NCI-H748 (cell line): ENCODE measurements around the gene HAO2.
A peak's percentile ranks its signal among the peaks of the same experiment; 100 is the strongest.
"Not testable (repeated sequence)": the region's sequence is repeated elsewhere in the genome, so short reads cannot be mapped to it uniquely, and the experiment has no call there.

Experiments used
- DNase-seq: peaks from one replicate; lab custom pipeline; 2025; ENCODE audit not compliant: unreplicated experiment; lab: John Stamatoyannopoulos, UW

Gene HAO2

DNA sequence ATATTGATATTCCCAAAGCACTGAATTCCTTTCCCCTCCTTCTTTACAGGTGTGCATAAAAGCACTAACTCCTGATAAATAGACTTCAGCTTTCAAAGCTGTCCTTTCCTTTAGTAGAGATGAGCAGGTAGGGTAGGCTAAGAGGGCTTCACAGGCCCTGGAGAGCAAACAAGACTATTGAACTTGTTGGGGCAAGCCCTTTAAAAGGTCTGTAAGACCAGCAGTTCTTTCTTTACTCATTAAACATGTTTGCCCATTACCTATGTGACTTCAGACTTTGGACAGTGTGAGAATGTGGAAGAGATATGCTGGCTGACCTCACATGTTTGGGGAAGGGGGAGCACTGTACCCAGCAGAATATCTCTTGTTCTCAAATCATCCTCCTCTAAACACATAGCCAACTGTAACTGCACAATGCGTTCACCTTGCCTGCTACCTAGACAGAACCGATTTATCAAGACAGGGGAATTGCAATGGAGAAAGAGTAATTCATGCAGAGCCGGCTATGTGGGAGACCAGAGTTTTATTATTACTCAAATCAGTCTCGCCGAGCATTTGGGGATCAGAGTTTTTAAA, 27.1 kb upstream of the HAO2 start:
- DNase-seq, result peak; percentile 6

DNA sequence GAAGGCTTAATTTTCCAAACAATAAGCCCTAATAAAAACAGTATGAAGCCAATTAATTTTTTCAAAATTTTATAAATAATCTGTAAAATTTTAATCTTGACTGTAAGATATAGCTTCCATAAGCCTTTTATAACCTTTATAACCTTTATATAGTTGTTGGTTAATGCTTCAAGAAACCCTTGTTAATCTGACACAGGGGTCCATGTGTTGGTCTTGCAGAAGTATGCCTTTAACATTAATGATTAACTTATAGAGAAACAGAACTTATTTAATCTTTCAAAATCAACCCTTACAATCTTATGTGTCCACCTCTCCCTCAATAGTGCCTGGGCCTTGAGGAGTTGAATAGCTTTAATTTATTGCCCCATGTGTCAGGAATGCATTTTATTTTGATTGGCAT, 23.2 kb upstream of the HAO2 start:
- DNase-seq, result no peak

DNA sequence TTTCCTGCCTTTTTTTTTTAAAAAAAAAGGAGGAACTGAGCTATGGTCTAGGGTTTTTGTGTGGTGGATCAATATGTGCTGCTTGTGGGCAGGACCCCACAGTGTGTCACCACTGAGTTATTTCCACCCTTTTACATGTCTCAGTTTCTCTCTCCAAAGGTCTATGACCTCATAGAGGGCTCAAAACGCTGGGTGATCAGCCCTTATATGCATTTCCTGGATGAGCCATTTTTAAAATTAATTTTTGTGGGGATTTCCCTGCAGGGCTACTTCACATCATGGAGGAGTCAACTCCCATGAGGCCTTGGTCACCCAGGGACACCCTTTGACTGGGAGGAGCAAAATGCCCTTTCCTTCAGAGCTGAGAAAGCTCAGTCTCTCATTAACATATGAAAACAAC, 20.7 kb upstream of the HAO2 start:
- DNase-seq, result no peak

DNA sequence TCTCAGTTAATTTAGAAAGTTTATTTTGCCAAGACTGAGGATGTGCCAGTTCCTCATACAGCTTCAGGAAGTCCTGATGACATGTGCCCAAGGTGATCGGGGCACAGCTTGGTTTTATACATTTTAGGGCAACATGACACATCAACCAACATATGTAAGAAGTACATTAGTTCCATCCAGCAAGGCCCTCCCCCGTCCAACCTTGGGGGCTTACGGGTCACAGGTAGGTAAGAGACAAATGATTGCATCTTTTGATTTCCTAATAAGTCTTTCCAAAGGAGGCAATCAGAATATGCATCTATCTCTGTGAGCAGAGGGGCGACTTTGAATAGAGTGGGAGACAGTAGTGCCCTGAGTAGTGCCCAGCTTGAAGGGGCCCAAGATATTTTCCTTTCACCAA, 19.6 kb upstream of the HAO2 start:
- DNase-seq, result no peak

DNA sequence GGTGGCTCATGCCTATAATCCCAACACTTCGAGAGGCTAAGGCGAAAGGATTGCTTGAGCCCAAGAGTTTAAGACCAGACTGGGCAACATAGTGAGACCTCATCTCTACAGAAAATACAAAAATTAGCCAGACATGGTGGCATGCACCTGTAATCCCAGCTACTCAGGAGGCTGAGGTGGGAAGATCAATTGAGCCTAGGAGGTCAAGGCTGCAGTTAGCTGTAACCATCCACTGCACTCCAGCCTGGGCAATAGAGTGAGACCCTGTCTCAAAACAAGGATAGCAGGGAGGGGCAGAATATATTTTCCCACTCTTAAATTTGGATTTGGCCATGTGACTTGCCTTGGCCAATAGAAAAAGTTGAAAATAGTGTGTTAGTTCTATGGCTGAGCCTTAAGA, 17.7 kb upstream of the HAO2 start:
- not testable (repeated sequence) for DNase-seq

DNA sequence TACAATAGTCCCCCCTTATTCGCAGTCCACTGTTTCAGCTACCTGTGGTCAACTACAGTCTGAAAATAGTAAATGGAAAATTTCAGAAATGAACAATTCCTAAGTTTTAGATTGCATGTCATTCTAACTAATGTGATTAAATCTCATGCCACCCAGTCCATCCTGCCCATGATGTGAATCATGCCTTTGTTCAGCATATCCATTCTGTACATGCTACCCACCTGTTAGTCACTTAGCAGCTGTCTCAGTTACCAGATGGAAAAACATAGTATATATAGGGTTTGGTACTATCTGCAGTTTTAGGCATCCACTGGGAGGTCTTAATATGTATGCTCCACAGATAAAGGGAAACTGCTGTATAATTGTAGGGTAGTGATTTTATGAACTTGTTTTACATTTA, 16.6 kb upstream of the HAO2 start:
- DNase-seq, result no peak

DNA sequence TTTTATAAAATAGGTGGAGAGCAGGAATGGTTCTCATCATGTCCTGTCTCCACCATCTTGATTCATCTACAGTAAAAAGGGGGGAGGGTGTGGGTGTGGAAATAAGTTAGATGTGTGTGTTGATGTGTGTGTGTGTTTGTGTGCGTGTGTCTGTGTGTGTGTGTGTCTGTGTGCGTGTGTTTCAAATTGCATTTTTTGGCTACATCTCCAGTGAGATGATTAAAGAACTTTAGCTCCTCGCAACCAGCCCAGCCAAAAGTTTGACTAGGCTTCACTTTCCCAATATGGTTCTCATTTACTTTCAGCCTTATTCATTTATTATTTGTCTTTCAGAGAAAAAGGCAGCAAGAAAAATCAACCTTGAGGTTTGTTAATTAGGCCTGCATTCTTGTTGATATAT, 14.7 kb upstream of the HAO2 start:
- DNase-seq, result no peak

DNA sequence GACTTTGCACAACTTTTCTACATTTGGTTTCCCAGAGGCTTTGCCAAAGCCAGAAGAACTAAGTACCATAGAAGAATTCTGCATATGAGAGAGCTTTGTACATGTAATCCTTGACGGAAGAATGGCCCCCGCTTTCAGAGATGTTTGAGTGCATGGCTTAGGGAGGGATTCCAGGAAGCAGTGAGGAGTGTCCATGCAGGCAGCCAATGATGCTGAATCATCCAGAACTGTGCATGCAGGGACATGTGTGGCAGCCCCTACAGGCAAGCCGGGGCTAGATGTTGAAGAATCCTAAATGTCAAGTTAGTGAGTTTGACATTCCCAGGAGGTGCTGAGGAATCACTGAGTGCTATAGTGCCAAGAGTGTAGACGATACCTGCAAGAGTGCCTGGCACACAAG, 9.9 kb upstream of the HAO2 start:
- no peak for DNase-seq

DNA sequence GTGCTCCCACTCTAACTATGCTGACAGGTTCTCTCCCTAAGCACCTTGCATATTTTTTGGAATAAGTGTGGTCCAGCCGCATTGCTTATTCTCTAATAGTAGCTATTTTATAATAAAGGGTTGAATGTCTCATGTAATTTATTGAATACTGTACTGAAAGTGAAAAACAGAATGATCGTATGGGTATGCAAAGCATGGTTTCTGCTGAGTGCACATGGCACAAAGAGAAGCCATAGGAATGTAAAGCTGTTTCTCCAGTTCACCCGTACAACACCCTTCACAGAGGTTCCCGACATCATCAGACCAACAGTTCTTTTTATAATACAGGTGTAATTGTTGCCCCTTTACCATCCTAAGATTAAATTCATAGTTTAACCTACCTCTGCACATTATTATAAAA, 8.9 kb upstream of the HAO2 start:
- DNase-seq, result no peak

DNA sequence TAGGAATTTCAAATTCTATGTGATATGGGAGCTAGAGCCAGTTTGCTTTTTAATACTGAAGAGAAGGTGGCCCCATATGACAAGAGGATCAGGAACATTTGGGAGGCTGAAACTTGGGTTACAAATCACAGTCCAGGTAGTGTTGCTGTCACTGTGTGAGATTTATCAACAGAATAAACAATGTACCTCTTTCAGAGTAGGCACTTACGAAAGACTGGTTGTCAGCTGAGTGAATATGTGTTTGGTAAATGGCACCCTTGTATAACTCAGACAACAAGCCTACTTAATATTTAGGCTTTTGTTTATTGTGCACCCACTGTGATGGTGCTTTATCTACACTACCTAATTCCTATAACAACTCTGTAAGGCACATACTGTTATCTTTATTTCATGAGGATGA, 7.4 kb upstream of the HAO2 start:
- no peak for DNase-seq

DNA sequence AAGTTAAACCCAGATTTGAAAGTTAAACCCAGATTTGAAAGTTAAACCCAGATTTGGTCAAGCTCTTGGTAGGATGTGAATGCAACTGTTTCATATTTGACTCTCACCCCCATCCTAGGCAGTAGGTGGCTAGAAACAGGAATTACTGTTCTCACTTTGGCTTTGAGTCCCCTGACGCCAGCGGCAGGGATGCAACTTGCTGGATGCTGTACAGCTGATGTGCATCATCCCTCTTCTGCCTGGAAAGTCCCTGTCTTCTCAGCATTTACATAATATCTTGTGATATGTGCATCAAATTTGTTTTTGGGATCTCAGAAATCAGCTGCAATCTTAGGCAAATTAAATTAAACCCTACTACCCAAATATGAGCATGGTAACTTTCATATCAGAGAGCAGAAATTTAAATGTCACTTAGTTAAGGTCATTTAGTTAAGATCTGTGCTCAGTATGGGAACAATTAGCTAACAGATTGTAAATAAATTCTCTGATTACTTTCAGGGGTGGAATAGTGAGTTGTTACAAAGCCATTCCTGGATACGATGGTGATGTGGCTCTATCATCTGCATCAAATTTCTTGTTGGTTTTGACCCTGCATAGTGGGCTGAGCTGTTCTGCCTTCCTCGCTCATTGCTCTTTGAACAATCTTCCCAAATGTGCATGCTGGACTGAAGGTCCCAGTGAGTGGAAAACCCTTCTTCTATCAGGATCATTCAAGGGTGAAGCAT, 6.8 kb upstream of the HAO2 start:
- DNase-seq, result no peak

DNA sequence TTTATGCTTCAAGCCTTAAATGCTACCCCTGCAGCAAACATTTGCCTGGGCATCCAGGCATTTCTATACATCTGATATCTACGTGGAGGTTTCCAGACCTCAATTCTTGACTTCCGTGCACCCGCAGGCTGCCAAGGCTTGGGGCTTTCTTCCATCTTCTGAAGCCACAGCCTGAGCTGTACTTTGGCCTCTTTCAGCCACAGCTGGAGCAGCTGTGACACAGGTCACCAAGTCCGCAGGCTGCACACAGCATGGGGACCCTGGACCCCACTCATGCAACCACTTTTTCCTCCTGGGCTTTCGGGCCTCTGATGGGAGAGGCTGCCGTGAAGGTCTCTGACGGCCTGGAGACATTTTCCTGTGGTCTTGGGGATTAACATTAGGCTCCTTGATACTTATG, 5.4 kb upstream of the HAO2 start:
- DNase-seq, result no peak

DNA sequence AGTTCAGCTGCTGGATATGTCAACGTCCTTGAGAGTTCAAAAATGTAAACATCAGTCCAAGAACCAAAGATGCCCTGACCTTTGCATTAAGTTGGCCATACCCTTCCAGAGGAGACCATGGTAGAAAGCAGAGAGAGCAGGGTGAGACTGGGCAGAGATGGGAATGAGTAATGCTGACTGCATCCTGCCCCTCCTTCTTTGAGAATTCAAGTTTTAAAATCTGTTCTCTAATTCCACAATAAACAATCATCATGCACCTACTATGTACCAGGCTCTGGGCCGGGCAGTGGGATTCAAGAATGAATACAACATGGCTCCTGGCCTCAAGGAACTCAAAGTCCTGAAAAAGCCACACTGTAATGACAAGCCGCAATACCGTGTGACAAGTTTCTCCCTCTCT, 3.9 kb upstream of the HAO2 start:
- no peak for DNase-seq

DNA sequence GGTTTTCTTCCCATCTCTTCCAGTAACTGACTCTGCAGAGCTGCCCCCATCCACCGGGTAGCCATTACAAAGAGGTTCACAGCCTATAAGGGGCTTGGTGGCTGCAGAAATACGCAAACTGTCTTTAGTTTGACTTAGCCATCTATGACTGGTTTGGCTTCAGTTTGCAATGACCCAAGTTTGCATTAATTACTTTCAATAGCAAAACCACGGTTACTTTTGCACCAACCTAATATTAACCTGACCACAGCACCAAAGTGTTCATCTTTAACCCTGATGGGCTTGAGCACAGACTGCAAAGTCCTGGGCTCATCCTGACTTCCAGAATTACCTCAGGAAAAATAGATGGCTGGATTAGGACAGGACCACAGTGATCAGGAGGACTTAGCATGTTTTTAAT, 2.2 kb upstream of the HAO2 start:
- DNase-seq, result no peak

DNA sequence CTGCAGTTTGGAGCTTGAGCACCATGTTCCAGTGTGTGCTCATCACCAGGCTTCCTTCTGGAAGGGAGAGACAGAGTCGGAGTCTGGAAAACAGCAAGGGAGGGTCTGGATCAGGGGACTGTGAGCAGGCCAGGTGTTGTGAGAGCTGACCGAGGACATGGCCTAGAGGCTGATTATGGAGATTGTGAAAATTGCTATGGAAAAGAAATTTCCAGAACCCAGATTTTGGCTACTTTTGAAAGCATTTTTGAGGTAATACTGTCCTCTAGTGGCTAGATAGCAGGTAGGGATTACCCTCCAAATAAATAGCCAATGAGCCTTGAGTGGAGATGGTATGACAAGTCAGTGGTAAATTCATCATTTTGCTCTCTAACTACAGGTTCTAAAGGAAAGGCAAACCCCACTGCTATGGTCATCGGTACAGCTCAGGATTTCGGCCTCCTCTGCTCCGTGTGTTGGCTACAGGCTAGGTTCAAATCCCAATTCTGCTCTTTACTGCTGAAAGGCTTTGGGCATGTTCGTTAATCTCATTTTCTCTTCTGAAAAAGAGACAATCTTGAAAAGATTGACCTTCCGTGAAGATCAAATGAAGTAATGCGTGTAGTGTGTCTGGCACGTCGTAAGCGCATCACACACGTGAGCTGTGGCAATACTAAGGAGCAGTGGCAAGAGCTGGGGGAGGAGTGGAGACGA, 1.0 kb upstream of the HAO2 start:
- peak; percentile 30 for DNase-seq

DNA sequence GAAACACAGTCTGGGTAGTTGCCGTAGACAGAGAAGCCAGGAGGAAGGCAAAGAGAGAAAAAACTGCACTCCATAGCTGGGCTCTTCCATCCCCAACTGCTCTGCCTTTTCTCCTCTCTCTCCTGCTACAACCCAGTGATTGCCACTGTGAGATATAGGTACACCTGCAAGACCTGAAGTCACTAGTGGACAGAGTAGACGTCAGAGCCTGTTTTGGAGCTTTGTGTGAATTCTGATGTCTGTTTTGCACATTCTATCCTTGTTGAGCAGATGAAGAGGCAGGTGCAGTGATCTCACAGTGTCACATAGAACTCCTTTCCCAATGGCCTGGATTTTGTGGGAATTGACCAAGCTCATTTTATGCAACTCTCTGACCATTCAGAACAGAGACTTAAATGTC, 2.2 kb downstream of the HAO2 start:
- DNase-seq, result no peak

DNA sequence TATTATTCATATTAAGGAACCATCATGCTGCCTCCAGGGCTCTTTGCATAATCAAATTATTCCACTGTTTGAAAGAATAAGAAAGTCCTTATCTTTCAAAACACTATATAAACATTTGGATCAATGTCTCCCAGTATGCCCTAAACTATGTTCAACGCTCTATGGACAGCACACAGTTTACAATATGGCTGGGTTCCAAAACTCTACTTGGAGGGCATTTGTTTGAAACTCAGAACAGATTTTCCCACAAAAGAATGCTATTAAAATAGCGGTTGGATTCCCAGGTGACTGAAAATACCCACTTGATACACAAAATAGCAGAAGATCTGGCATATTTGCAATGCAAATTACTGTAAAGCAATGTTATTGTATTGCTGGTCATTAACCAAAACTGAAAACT, 3.2 kb downstream of the HAO2 start:
- DNase-seq, result peak; percentile 17

DNA sequence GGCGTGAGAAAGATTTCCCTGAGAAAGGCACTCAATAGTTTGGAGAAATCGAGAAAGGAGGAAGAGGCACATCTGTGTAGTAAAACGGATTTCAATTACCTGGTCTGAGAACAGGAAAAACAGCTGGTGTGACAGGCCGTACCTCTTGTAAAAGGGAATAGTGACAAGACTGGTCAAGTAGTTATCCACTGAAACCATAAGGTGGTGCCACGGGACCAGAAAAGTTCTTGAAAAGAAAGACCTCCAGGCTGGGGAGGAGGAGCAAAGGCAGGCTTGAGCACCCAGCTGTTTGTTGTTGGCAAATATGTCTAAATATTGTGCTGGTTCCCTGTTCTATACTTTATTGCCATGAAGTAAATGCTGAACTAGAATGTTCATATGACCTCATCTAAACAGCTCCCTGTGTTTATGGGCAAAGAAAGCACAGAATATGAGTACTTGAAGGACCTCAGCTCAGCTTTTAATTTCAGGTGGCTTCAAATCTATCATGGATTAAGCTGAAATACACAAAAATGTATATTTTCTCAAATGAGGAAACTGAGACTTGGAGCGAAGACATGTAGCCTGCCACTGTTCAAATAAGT, 4.0 kb downstream of the HAO2 start:
- DNase-seq, result peak; percentile 55

DNA sequence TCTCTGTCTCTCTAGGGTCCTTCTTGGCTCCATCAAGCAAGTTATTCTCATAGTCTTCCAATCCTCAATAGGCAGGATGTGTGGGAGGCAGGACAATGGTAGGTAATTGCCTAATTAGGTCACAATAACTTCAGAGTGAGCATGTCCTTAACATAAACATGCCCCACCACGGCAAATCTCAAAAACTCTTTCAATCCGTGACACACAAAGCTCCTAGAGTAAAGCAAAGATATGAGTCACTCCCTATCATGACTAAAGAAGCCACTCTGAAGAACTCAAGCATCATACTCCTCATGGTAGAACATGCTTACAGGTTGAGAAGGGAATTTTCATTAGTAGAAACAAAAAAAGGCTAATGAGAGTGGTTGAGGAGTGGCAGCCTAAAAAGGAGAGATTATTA, 4.9 kb downstream of the HAO2 start:
- no peak for DNase-seq

DNA sequence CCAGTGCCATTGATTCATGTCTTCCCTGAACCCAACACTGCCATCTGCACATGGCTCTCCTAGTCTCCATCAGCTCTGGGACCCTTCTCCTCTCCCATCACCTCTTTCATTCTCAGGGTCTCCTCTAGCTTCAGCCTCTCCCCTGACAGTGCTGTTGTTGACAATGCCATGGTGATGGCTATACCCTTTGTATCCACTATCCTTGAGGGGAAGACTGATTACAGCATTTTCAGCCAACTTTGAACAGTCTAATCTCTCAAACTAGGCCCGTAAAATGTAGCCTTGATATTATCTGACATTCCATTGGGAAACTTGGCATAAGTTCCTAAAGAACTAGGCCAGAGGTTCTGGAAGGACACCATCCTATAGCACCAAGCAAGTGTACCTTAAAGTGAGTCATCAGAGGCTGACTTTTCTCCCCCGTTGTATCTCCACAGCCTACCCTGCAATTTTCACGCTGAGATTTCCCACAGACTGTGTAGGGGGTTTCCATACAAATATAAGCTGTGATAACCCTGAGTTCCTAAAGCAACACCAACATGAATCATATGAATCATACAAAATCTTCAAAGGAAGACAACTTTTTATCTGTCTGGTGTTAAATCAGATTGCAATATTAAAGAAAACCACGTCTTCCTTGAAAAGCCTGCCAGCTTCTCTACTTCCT, 5.8 kb downstream of the HAO2 start:
- no peak for DNase-seq

DNA sequence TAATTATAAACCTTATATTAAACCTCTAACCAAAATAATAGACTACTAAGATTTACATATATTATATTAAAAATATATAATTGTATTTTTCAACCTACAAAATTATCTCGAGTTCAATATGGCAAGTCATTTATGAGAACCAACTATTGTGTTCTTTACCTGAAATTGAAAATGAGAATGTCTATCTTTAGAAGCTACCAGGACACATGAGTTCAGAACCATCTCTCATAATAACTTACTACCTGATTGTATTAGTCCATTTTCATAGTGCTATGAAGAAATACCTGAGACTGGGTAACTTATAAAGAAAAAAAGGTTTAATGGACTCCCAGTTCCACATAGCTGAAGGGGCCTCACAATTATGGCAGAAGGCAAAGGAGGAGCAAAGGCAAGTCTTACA, 6.8 kb downstream of the HAO2 start:
- no peak for DNase-seq

DNA sequence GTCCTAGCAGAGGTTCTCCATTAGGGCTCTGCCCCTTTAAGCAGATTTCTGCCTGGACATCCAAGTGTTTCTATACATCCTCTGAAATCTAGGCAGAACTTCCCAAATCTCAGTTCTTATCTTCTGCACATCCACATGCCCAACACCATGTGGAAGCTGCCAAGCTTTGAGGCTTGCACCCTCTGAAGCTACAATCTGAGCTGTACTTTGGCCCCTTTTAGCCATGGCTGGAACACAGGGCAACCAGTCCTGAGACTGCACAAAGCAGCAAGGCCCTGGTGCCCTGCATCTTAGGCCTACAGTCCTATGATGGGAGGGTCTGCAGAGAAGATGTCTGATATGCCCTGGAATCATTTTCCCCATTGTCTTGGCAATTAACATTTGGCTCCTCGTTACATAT, 8.0 kb downstream of the HAO2 start:
- DNase-seq, result no peak
